ENCODE data around the gene TSPAN8. TPM values are rescaled to one million over a fixed set of nuclear protein-coding genes. Genes with fewer than 3 reads are reported as not detected.

TSPAN8 gene
- total and polyA plus RNA-seq, 4 experiments from 2014 or later: not detected

- POLR2A ChIA-PET (ENCODE audit: partially characterized antibody): no interaction called here
- no peaks in the 10 kb centered on the region for H3K27me3 ChIP-seq (ENCODE audit: insufficient read depth, low read length)
- no peaks in the 10 kb centered on the region for H3K36me3 ChIP-seq (ENCODE audit: insufficient read depth, low read length)
- Mint-ChIP-seq H3K9me3 (peaks cover 0 to 5% (median 2%) of the 10 kb centered on the region in 8 donors), H3K4me1 (no peaks in the 10 kb centered on the region), H3K4me3 (no peak overlapping the region), H3K27me3 (no peaks in the 10 kb centered on the region), H3K27ac (no peak overlapping the region), H3K36me3 (no peaks in the 10 kb centered on the region)
- intact Hi-C loops (cut with micrococcal nuclease): no loop called here
- no peak for DNase-seq
- CTCF ChIA-PET (ENCODE audit: partially characterized antibody): no interaction called here
- H3K27ac ChIP-seq (ENCODE audit: low read depth, low read length): no peak overlapping the region
- H3K4me1 ChIP-seq (ENCODE audit: insufficient read depth, low read length): no peaks in the 10 kb centered on the region
- no peaks in the 10 kb centered on the region for H3K9me3 ChIP-seq (ENCODE audit: control insufficient read depth in 1 of 2, low read length in 2 of 2)
- H3K4me3 ChIP-seq (ENCODE audit: low read length in 2 of 2): no peak overlapping the region
Observed at GRCh38 chr12:71139153-71139735, 18.6 kb downstream of the TSPAN8 start.

- Mint-ChIP-seq H3K4me1 (no peaks in the 10 kb centered on the region), H3K27me3 (no peaks in the 10 kb centered on the region), H3K27ac (no peak overlapping the region), H3K4me3 (no peak overlapping the region), H3K9me3 (peaks cover 0 to 8% (median 2%) of the 10 kb centered on the region in 8 donors), H3K36me3 (no peaks in the 10 kb centered on the region)
- Histone ChIP-seq H3K4me1 (ENCODE audit: insufficient read depth, low read length) (no peaks in the 10 kb centered on the region), H3K36me3 (ENCODE audit: insufficient read depth, low read length) (no peaks in the 10 kb centered on the region), H3K27me3 (ENCODE audit: insufficient read depth, low read length) (no peaks in the 10 kb centered on the region), H3K4me3 (ENCODE audit: low read length in 2 of 2) (no peak overlapping the region), H3K9me3 (ENCODE audit: control insufficient read depth in 1 of 2, low read length in 2 of 2) (no peaks in the 10 kb centered on the region), H3K27ac (ENCODE audit: low read depth, low read length) (no peak overlapping the region)
- intact Hi-C loops (cut with micrococcal nuclease): no loop called here
- ChIA-PET POLR2A (ENCODE audit: partially characterized antibody) (no interaction called here), CTCF (ENCODE audit: partially characterized antibody) (no interaction called here)
- no peak for DNase-seq
Observed at GRCh38 chr12:71138011-71138410, 19.8 kb downstream of the TSPAN8 start.

GRCh38 chr12:71135812-71136176 is 22.0 kb downstream of the TSPAN8 start:
- H3K27ac ChIP-seq (ENCODE audit: low read depth, low read length): no peak overlapping the region
- DNase-seq: no peak
- no peak overlapping the region for H3K4me3 ChIP-seq (ENCODE audit: low read length in 2 of 2)
- Mint-ChIP-seq H3K4me3 (no peak overlapping the region), H3K36me3 (no peaks in the 10 kb centered on the region), H3K4me1 (no peaks in the 10 kb centered on the region), H3K9me3 (peaks cover 0 to 10% (median 5%) of the 10 kb centered on the region in 8 donors), H3K27me3 (no peaks in the 10 kb centered on the region), H3K27ac (no peak overlapping the region)
- H3K27me3 ChIP-seq (ENCODE audit: insufficient read depth, low read length): no peaks in the 10 kb centered on the region
- ChIA-PET POLR2A (ENCODE audit: partially characterized antibody) (no interaction called here), CTCF (ENCODE audit: partially characterized antibody) (no interaction called here)
- H3K4me1 ChIP-seq (ENCODE audit: insufficient read depth, low read length): no peaks in the 10 kb centered on the region
- H3K9me3 ChIP-seq (ENCODE audit: control insufficient read depth in 1 of 2, low read length in 2 of 2): no peaks in the 10 kb centered on the region
- intact Hi-C loops (cut with micrococcal nuclease): no loop called here
- no peaks in the 10 kb centered on the region for H3K36me3 ChIP-seq (ENCODE audit: insufficient read depth, low read length)

- no peaks in the 10 kb centered on the region for H3K9me3 ChIP-seq (ENCODE audit: control insufficient read depth in 1 of 2, low read length in 2 of 2)
- peaks cover 0 to 10% (median 5%) of the 10 kb centered on the region in 8 donors for H3K9me3 Mint-ChIP-seq
- H3K27me3 ChIP-seq (ENCODE audit: insufficient read depth, low read length): no peaks in the 10 kb centered on the region
- H3K4me1 ChIP-seq (ENCODE audit: insufficient read depth, low read length): no peaks in the 10 kb centered on the region
- no peak for DNase-seq
- H3K27me3 Mint-ChIP-seq: no peaks in the 10 kb centered on the region
- H3K4me3 Mint-ChIP-seq: no peak overlapping the region
- CTCF ChIA-PET (ENCODE audit: partially characterized antibody): no interaction called here
- no peak overlapping the region for H3K27ac ChIP-seq (ENCODE audit: low read depth, low read length)
- H3K36me3 ChIP-seq (ENCODE audit: insufficient read depth, low read length): no peaks in the 10 kb centered on the region
- POLR2A ChIA-PET (ENCODE audit: partially characterized antibody): no interaction called here
- H3K4me3 ChIP-seq (ENCODE audit: low read length in 2 of 2): no peak overlapping the region
- H3K4me1 Mint-ChIP-seq: no peaks in the 10 kb centered on the region
- H3K27ac Mint-ChIP-seq: no peak overlapping the region
- no peaks in the 10 kb centered on the region for H3K36me3 Mint-ChIP-seq
- intact Hi-C loops (cut with micrococcal nuclease): no loop called here
Observed at GRCh38 chr12:71135077-71135811, 22.6 kb downstream of the TSPAN8 start.

- Mint-ChIP-seq H3K27me3 (no peaks in the 10 kb centered on the region), H3K4me1 (no peaks in the 10 kb centered on the region), H3K36me3 (no peaks in the 10 kb centered on the region), H3K27ac (no peak overlapping the region), H3K9me3 (peaks cover 0 to 10% (median 5%) of the 10 kb centered on the region in 8 donors), H3K4me3 (no peak overlapping the region)
- no peaks in the 10 kb centered on the region for H3K27me3 ChIP-seq (ENCODE audit: insufficient read depth, low read length)
- no peaks in the 10 kb centered on the region for H3K4me1 ChIP-seq (ENCODE audit: insufficient read depth, low read length)
- intact Hi-C loops (cut with micrococcal nuclease): no loop called here
- ChIA-PET CTCF (ENCODE audit: partially characterized antibody) (no interaction called here), POLR2A (ENCODE audit: partially characterized antibody) (no interaction called here)
- no peak overlapping the region for H3K4me3 ChIP-seq (ENCODE audit: low read length in 2 of 2)
- H3K36me3 ChIP-seq (ENCODE audit: insufficient read depth, low read length): no peaks in the 10 kb centered on the region
- no peak overlapping the region for H3K27ac ChIP-seq (ENCODE audit: low read depth, low read length)
- no peaks in the 10 kb centered on the region for H3K9me3 ChIP-seq (ENCODE audit: control insufficient read depth in 1 of 2, low read length in 2 of 2)
- DNase-seq: no peak
Observed at GRCh38 chr12:71134405-71134804, 23.4 kb downstream of the TSPAN8 start.

- Mint-ChIP-seq H3K36me3 (no peaks in the 10 kb centered on the region), H3K27me3 (no peaks in the 10 kb centered on the region), H3K27ac (no peak overlapping the region), H3K4me1 (no peaks in the 10 kb centered on the region), H3K9me3 (peaks cover 0 to 10% (median 3%) of the 10 kb centered on the region in 8 donors), H3K4me3 (no peak overlapping the region)
- intact Hi-C loops (cut with micrococcal nuclease): no loop called here
- H3K9me3 ChIP-seq (ENCODE audit: control insufficient read depth in 1 of 2, low read length in 2 of 2): no peaks in the 10 kb centered on the region
- H3K27me3 ChIP-seq (ENCODE audit: insufficient read depth, low read length): no peaks in the 10 kb centered on the region
- no peak overlapping the region for H3K27ac ChIP-seq (ENCODE audit: low read depth, low read length)
- POLR2A ChIA-PET (ENCODE audit: partially characterized antibody): no interaction called here
- no peaks in the 10 kb centered on the region for H3K36me3 ChIP-seq (ENCODE audit: insufficient read depth, low read length)
- no peak overlapping the region for H3K4me3 ChIP-seq (ENCODE audit: low read length in 2 of 2)
- no peaks in the 10 kb centered on the region for H3K4me1 ChIP-seq (ENCODE audit: insufficient read depth, low read length)
- no peak for DNase-seq
- CTCF ChIA-PET (ENCODE audit: partially characterized antibody): no interaction called here
Observed at GRCh38 chr12:71130521-71131069, 27.2 kb downstream of the TSPAN8 start.

GRCh38 chr12:71129364-71129763 is 28.4 kb downstream of the TSPAN8 start:
- H3K9me3 ChIP-seq (ENCODE audit: control insufficient read depth in 1 of 2, low read length in 2 of 2): no peaks in the 10 kb centered on the region
- Mint-ChIP-seq H3K27me3 (no peaks in the 10 kb centered on the region), H3K9me3 (peaks cover 0 to 7% (median 3%) of the 10 kb centered on the region in 8 donors), H3K4me1 (no peaks in the 10 kb centered on the region), H3K36me3 (no peaks in the 10 kb centered on the region), H3K27ac (no peak overlapping the region), H3K4me3 (no peak overlapping the region)
- H3K36me3 ChIP-seq (ENCODE audit: insufficient read depth, low read length): no peaks in the 10 kb centered on the region
- intact Hi-C loops (cut with micrococcal nuclease): no loop called here
- no peak for DNase-seq
- ChIA-PET CTCF (ENCODE audit: partially characterized antibody) (interaction anchor here (0.6 kb wide), 1 partner anchor 119 kb away, joined by 3 read pairs; no protein-coding TSS in a partner anchor), POLR2A (ENCODE audit: partially characterized antibody) (no interaction called here)
- no peak overlapping the region for H3K4me3 ChIP-seq (ENCODE audit: low read length in 2 of 2)
- no peak overlapping the region for H3K27ac ChIP-seq (ENCODE audit: low read depth, low read length)
- no peaks in the 10 kb centered on the region for H3K4me1 ChIP-seq (ENCODE audit: insufficient read depth, low read length)
- no peaks in the 10 kb centered on the region for H3K27me3 ChIP-seq (ENCODE audit: insufficient read depth, low read length)

All from CD4-positive, alpha-beta memory T cell (primary cell).